K562 (cell line): ENCODE measurements around the gene PTPN1. TPM values are rescaled to one million over a fixed set of nuclear protein-coding genes. Genes with fewer than 3 reads are reported as not detected.
A peak's percentile ranks its signal among the peaks of the same experiment; 100 is the strongest.

Experiments
- ATF1 ChIP-seq, 2 experiments: fragments of 450-650 bp in 1 of 2; IDR thresholded peaks; 2 replicates each; pipeline ENCODE4 v1.6.1; 2016; ENCODE audit warnings: missing compliant biosample characterization in 1 of 2, missing genetic modification characterization in 1 of 2
- CREB1 ChIP-seq, 2 experiments: sonication (generic) in 1 of 2; formaldehyde crosslinking in 1 of 2; IDR thresholded peaks; 2 replicates each; pipeline versions ENCODE4 v1.6.1 to v1.8.0; 2012 to 2022; ENCODE audit warnings: inconsistent platforms in 1 of 2, mild to moderate bottlenecking in 1 of 2, missing genetic modification reagents in 1 of 2, moderate library complexity in 1 of 2
- CTBP1 ChIP-seq: fragments of 450-650 bp; IDR thresholded peaks from 2 replicates; pipeline ENCODE4 v1.6.1; 2016; ENCODE audit warnings: borderline replicate concordance
- FOXO4 ChIP-seq: fragments of 450-650 bp; formaldehyde crosslinking; IDR thresholded peaks from 2 replicates; pipeline ENCODE4 v1.4.0; 2020; ENCODE audit warnings: mild to moderate bottlenecking, moderate library complexity
- HDAC2 ChIP-seq: fragments of 450-650 bp; IDR thresholded peaks from 2 replicates; pipeline ENCODE4 v1.6.1; 2016; ENCODE audit warnings: mild to moderate bottlenecking
- NFXL1 ChIP-seq: fragments of 450-650 bp; formaldehyde crosslinking; IDR thresholded peaks from 2 replicates; pipeline ENCODE4 v1.4.0; 2021; ENCODE audit warnings: mild to moderate bottlenecking
- POLR2AphosphoS5 ChIP-seq: IDR thresholded peaks from 2 replicates; pipeline ENCODE4 v1.6.1; 2011; ENCODE audit warnings: mild to moderate bottlenecking, low read depth, low read length, moderate library complexity; ENCODE audit not compliant: control insufficient read depth, insufficient read depth
- PTRF ChIP-seq: fragments of 450-650 bp; IDR thresholded peaks from 2 replicates; pipeline ENCODE4 v1.6.1; 2016; ENCODE audit warnings: mild to moderate bottlenecking, missing genetic modification characterization, missing compliant biosample characterization
- RAD21 ChIP-seq, 2 experiments: fragments of 250-450 bp in 1 of 2; fragments of 450-650 bp in 1 of 2; sonication (Bioruptor Pico) in 1 of 2; formaldehyde crosslinking in 1 of 2; IDR thresholded peaks in 1 of 2; conservative IDR thresholded peaks in 1 of 2; 2 replicates each; pipeline versions ENCODE4 v1.4.0 to v1.8.0; 2020 to 2022; ENCODE audit warnings: mild to moderate bottlenecking in 2 of 2, moderate library complexity in 1 of 2
- SMC3 ChIP-seq: conservative IDR thresholded peaks from 2 replicates; pipeline ENCODE4 v1.6.1; 2011; ENCODE audit warnings: low read depth, low read length, improper control_type of control experiment; ENCODE audit not compliant: insufficient read depth
- TCF3 ChIP-seq: sonication (generic); formaldehyde crosslinking; IDR thresholded peaks from 2 replicates; pipeline ENCODE4 v1.4.0; 2020; ENCODE audit warnings: mild to moderate bottlenecking, missing genetic modification reagents
- ZEB2 ChIP-seq: fragments of 450-650 bp; IDR thresholded peaks from 2 replicates; pipeline ENCODE4 v1.6.1; 2016
- ZMIZ1 ChIP-seq, 2 experiments: fragments of 150-350 bp in 1 of 2; IDR thresholded peaks; 2 replicates each; pipeline ENCODE4 v1.6.1; 2012 to 2016; ENCODE audit warnings: low read depth in 2 of 2, low read length in 2 of 2, mild to moderate bottlenecking in 1 of 2, moderate library complexity in 1 of 2
- ZNF121 ChIP-seq: sonication (generic); formaldehyde crosslinking; conservative IDR thresholded peaks from 2 replicates; pipeline ENCODE4 v1.8.0; 2022; ENCODE audit warnings: missing genetic modification reagents
- ZNF75A ChIP-seq: fragments of 450-650 bp; formaldehyde crosslinking; IDR thresholded peaks from 2 replicates; pipeline ENCODE4 v1.4.0; 2020; ENCODE audit warnings: mild to moderate bottlenecking
- polyA plus RNA-seq, 8 experiments: library from polyadenylated mRNA; depleted of rRNA in 4 of 8; stranded (reverse) in 5 of 8; unstranded in 3 of 8; fragments of >200 nt; fragmentation: Nextera tagmentation in 2 of 8; fragmentation: Illumina TruSeq in 1 of 8; extraction: Ambion mirVana in 2 of 8; extraction: Trizol in 1 of 8; gene quantifications; 2 replicates each; pipeline versions ENCODE4 v1.2.1 to v1.2.3, GENCODE V29; 2011 to 2014; ENCODE audit warnings: inconsistent platforms in 1 of 8, missing spikeins in 1 of 8
- total RNA-seq, 7 experiments: library from RNA; depleted of rRNA in 6 of 7; stranded (reverse); fragments of >200 nt in 6 of 7; fragmentation: Illumina TruSeq in 2 of 7; extraction: Trizol in 2 of 7; gene quantifications; 2 replicates each; pipeline versions ENCODE4 v1.2.1 to v1.2.3, GENCODE V29; 2011 to 2021; ENCODE audit warnings: low replicate concordance in 1 of 7
- TF ChIP-seq, protein P1 (sequence below): sonication (generic); formaldehyde crosslinking; IDR thresholded peaks from 2 replicates; pipeline ENCODE4 v1.8.0; 2023; ENCODE audit warnings: mild to moderate bottlenecking, missing genetic modification reagents
- TF ChIP-seq, protein P2 (sequence below): fragments of 450-650 bp; IDR thresholded peaks from 2 replicates; pipeline ENCODE4 v1.6.1; 2017; ENCODE audit warnings: antibody characterized with exemption, mild to moderate bottlenecking

PTPN1 gene
- total and polyA plus RNA-seq, 9 of the 15 experiments (the other 6 are each of a cell fraction or from before 2014, with no cell fraction given) = 11.0 to 85.3 (median 54.0) TPM

DNA sequence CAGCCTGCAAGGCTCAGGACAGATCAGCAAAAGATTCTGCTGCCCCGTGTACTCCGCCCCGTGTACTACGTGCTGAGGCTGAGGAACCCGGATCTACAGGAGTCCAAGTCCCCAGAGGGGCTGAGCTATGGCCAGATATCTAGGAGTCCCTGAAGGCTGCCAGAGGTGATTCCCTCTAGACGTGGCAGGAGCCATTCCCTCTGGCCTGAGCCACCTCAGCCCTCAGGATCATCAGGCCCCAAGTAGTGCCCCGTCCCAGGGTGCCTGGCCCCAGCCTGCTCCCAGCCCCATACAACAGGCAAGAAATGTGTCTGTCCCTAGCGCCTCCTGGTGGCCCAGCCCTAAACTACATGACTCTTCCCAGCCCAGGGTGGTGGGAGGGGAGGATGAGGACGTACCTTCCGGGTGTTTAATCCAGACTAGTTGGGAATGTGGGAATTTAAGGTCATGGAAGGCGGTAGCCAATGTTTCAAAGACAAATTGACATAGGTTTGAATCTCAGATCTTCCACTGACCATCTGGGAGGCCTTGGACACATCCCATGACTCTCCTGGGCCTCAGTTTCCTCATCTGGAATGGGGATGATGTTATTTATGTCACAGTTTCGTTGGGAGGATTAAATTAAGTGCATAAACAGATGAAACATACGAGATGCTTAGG is 49.4 kb upstream of the PTPN1 start (continued):
- TF ChIP-seq ATF1 (CRISPR knock-in tag; IDR thresholded peaks at IDR 0.05) = no peak
- TF ChIP-seq ATF1 (tag; IDR thresholded peaks at IDR 0.05) = 0 out of 2 replicates have a peak, but pooled peaks have one; percentile 38
- TF ChIP-seq POLR2AphosphoS5 = no peak
- peak; percentile 96 to 98 for TF ChIP-seq RAD21 (CRISPR knock-in tag; conservative IDR thresholded peaks at IDR 0.05 in 1 of 2, IDR thresholded peaks at IDR 0.05 in 1 of 2)
- TF ChIP-seq ZEB2 = no peak
- TF ChIP-seq SMC3 = peak; percentile 96
- no peak for TF ChIP-seq NFXL1 (CRISPR knock-in tag)
- TF ChIP-seq HDAC2 = no peak
- 0 out of 4 replicates have a peak, but pooled peaks of 1 of the 2 experiments have one; percentile 21 for TF ChIP-seq ZMIZ1 (IDR thresholded peaks at IDR 0.05; ENCODE audit: low read depth in 2 of 2, low read length in 2 of 2)
- TF ChIP-seq ZNF75A (CRISPR knock-in tag) = no peak
- TF ChIP-seq FOXO4 (CRISPR knock-in tag) = no peak
- TF ChIP-seq, protein P1, sequence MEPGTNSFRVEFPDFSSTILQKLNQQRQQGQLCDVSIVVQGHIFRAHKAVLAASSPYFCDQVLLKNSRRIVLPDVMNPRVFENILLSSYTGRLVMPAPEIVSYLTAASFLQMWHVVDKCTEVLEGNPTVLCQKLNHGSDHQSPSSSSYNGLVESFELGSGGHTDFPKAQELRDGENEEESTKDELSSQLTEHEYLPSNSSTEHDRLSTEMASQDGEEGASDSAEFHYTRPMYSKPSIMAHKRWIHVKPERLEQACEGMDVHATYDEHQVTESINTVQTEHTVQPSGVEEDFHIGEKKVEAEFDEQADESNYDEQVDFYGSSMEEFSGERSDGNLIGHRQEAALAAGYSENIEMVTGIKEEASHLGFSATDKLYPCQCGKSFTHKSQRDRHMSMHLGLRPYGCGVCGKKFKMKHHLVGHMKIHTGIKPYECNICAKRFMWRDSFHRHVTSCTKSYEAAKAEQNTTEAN (CRISPR knock-in tag) = no peak
- TF ChIP-seq CTBP1 = peak; percentile 48; the same call in 1 of the 2 replicates
- TF ChIP-seq PTRF (tag) = no peak
- no peak for TF ChIP-seq ZNF121 (CRISPR knock-in tag)
- no peak for TF ChIP-seq TCF3
- no peak for TF ChIP-seq CREB1 (IDR thresholded peaks at IDR 0.05)
- 0 out of 2 replicates have a peak, but pooled peaks have one; percentile 49 for TF ChIP-seq CREB1 (CRISPR knock-in tag; IDR thresholded peaks at IDR 0.05)
- TF ChIP-seq, protein P2, sequence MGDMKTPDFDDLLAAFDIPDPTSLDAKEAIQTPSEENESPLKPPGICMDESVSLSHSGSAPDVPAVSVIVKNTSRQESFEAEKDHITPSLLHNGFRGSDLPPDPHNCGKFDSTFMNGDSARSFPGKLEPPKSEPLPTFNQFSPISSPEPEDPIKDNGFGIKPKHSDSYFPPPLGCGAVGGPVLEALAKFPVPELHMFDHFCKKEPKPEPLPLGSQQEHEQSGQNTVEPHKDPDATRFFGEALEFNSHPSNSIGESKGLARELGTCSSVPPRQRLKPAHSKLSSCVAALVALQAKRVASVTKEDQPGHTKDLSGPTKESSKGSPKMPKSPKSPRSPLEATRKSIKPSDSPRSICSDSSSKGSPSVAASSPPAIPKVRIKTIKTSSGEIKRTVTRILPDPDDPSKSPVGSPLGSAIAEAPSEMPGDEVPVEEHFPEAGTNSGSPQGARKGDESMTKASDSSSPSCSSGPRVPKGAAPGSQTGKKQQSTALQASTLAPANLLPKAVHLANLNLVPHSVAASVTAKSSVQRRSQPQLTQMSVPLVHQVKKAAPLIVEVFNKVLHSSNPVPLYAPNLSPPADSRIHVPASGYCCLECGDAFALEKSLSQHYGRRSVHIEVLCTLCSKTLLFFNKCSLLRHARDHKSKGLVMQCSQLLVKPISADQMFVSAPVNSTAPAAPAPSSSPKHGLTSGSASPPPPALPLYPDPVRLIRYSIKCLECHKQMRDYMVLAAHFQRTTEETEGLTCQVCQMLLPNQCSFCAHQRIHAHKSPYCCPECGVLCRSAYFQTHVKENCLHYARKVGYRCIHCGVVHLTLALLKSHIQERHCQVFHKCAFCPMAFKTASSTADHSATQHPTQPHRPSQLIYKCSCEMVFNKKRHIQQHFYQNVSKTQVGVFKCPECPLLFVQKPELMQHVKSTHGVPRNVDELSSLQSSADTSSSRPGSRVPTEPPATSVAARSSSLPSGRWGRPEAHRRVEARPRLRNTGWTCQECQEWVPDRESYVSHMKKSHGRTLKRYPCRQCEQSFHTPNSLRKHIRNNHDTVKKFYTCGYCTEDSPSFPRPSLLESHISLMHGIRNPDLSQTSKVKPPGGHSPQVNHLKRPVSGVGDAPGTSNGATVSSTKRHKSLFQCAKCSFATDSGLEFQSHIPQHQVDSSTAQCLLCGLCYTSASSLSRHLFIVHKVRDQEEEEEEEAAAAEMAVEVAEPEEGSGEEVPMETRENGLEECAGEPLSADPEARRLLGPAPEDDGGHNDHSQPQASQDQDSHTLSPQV = peak; percentile 46; the same call in 1 of the 2 replicates
